HL-60/S4 treated with retinoic acid at 250 ng/mL for 4 days and 3 days (cell line): ENCODE results near the gene SPTLC3.

Experiments
- in situ Hi-C: fragments of 300-500 bp; cut with MboI; formaldehyde crosslinking; loops from 2 replicates; pipeline ENCODE4 v1.7.0; 2022; ENCODE audit warnings: low sequenced_read_pairs

Gene SPTLC3

GRCh38 chr20:13170771-13171170, 162.0 kb downstream of the SPTLC3 start:
- in situ Hi-C loops, result no loop called here

GRCh38 chr20:13173201-13173600, 164.4 kb downstream of the SPTLC3 start:
- in situ Hi-C loops, result no loop called here

GRCh38 chr20:13174402-13174801, 165.6 kb downstream of the SPTLC3 start:
- in situ Hi-C loops, result no loop called here

- in situ Hi-C loops, result no loop called here
Observed at GRCh38 chr20:13180986-13181889, 172.5 kb downstream of the SPTLC3 start.

GRCh38 chr20:13183005-13183404, 174.2 kb downstream of the SPTLC3 start:
- in situ Hi-C loops, result no loop called here

- in situ Hi-C loops, result no loop called here
Observed at GRCh38 chr20:13186043-13186774, 177.4 kb downstream of the SPTLC3 start.

- in situ Hi-C loops, result no loop called here
Observed at GRCh38 chr20:13187899-13188298, 179.1 kb downstream of the SPTLC3 start.

GRCh38 chr20:13199279-13199678, 190.5 kb downstream of the SPTLC3 start:
- in situ Hi-C loops, result no loop called here

- in situ Hi-C loops, result no loop called here
Observed at GRCh38 chr20:13200767-13201500, 192.2 kb downstream of the SPTLC3 start.

- in situ Hi-C loops, result no loop called here
Observed at GRCh38 chr20:13202565-13202964, 193.8 kb downstream of the SPTLC3 start.

- in situ Hi-C loops, result no loop called here
Observed at GRCh38 chr20:13205425-13205824, 196.7 kb downstream of the SPTLC3 start.

GRCh38 chr20:13205848-13206434, 197.2 kb downstream of the SPTLC3 start:
- in situ Hi-C loops, result no loop called here

GRCh38 chr20:13207016-13207415, 198.2 kb downstream of the SPTLC3 start:
- in situ Hi-C loops, result no loop called here

- in situ Hi-C loops, result no loop called here
Observed at GRCh38 chr20:13211956-13212618, 203.3 kb downstream of the SPTLC3 start.

GRCh38 chr20:13212750-13213149, 204.0 kb downstream of the SPTLC3 start:
- in situ Hi-C loops, result no loop called here

GRCh38 chr20:13213335-13213734, 204.6 kb downstream of the SPTLC3 start:
- in situ Hi-C loops, result no loop called here

GRCh38 chr20:13216533-13216932, 207.8 kb downstream of the SPTLC3 start:
- in situ Hi-C loops, result no loop called here
